Measurements from ENCODE around the gene SAA1.

DNA sequence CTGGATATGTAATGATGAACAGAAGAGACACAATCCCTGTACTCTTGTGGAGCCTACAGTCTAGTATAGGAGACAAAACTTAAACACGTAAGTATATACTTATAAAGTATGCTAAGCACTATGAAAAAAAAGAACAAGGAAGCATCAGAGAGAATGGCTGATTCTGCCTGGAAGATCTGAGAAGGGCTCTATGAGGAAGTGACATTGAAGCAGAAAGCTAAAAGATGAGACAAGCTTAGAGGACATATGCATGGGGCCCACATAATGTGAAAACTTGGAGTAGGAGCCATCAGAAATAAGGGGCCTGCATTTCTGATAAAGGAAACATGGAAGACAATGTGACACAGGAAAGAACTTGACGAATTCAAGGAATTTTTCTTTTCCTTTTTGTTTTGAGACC lies 16.6 kb downstream of the SAA1 start:
- TF ChIP-seq, protein P1, sequence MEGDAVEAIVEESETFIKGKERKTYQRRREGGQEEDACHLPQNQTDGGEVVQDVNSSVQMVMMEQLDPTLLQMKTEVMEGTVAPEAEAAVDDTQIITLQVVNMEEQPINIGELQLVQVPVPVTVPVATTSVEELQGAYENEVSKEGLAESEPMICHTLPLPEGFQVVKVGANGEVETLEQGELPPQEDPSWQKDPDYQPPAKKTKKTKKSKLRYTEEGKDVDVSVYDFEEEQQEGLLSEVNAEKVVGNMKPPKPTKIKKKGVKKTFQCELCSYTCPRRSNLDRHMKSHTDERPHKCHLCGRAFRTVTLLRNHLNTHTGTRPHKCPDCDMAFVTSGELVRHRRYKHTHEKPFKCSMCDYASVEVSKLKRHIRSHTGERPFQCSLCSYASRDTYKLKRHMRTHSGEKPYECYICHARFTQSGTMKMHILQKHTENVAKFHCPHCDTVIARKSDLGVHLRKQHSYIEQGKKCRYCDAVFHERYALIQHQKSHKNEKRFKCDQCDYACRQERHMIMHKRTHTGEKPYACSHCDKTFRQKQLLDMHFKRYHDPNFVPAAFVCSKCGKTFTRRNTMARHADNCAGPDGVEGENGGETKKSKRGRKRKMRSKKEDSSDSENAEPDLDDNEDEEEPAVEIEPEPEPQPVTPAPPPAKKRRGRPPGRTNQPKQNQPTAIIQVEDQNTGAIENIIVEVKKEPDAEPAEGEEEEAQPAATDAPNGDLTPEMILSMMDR (IDR thresholded peaks at IDR 0.05): no peak
- TF ChIP-seq POLR2A (IDR thresholded peaks at IDR 0.05) (no peak), POLR2AphosphoS5 (IDR thresholded peaks at IDR 0.05) (no peak)

Measured in prostate gland (tissue), 2 donors.